Prostate gland (tissue), 2 donors: ENCODE results near the gene GRK1. TPM values are rescaled to one million over a fixed set of nuclear protein-coding genes. Genes with fewer than 3 reads are reported as not detected.

Source experiments
- DNase-seq: peaks from one replicate; pipeline ENCODE4 v3.0.0-alpha.2; 2019; ENCODE audit warnings: low spot score
- H3K27ac ChIP-seq, 2 donors: fragments of 200-600 bp; sonication (generic); 2 replicates each; pipeline ENCODE4 v1.5.1; 2017 to 2019
- H3K27me3 ChIP-seq: fragments of 200-600 bp; sonication (generic); replicated peaks from 2 replicates; pipeline ENCODE4 v1.5.1; 2019; ENCODE audit not compliant: insufficient read depth
- H3K36me3 ChIP-seq, 2 donors: fragments of 200-600 bp; sonication (generic); 1 replicate in 1 of 2; 2 replicates in 1 of 2; pipeline versions ENCODE4 v1.5.1 to v1.8.1; 2017 to 2019
- H3K4me1 ChIP-seq: fragments of 200-600 bp; sonication (generic); replicated peaks from 2 replicates; pipeline ENCODE4 v1.5.1; 2019
- H3K4me3 ChIP-seq, 2 donors: fragments of 200-600 bp; sonication (generic); 2 replicates each; pipeline ENCODE4 v1.5.1; 2017 to 2019
- H3K9me3 ChIP-seq: fragments of 200-600 bp; sonication (generic); 2 replicates; pipeline ENCODE4 v1.5.1; 2017
- CTCF ChIP-seq, 4 experiments: fragments of 200-600 bp in 2 of 4; fragments of 450-650 bp in 2 of 4; sonication (generic) in 2 of 4; IDR thresholded peaks; 1 replicate in 3 of 4; 2 replicates in 1 of 4; pipeline ENCODE4 v1.5.1; 2016 to 2019; ENCODE audit warnings: antibody characterized with exemption in 4 of 4, mild to moderate bottlenecking in 2 of 4, moderate library complexity in 2 of 4
- POLR2A ChIP-seq: fragments of 450-650 bp; IDR thresholded peaks from one replicate; pipeline ENCODE4 v1.6.1; 2016; ENCODE audit warnings: antibody characterized with exemption, mild to moderate bottlenecking
- POLR2AphosphoS5 ChIP-seq: sonication (generic); formaldehyde crosslinking; IDR thresholded peaks from one replicate; pipeline ENCODE4 v1.6.1; 2017; ENCODE audit warnings: antibody characterized with exemption
- WGBS: methylation state at CpG from one replicate; pipeline ENCODE4 v1.1.5; 2018; 5-methylcytosine and 5-hydroxymethylcytosine counted together
- intact Hi-C: fragments of 100-400 bp; cut with DNase I; formaldehyde crosslinking; loops from one replicate; pipeline ENCODE4 v1.14.2; 2022
- total RNA-seq, 2 donors: library from RNA; depleted of rRNA; stranded (reverse); fragments of >200 nt; gene quantifications; one replicate each; pipeline ENCODE4 v1.1.0, GENCODE V29; 2016

The GRK1 gene
- total RNA-seq, 2 donors from 2014 or later, result 0.23 TPM; not detected in 1

GRCh38 chr13:113781571-113781970 lies 114.6 kb downstream of the GRK1 start:
- no peak for TF ChIP-seq POLR2A
- no peak for TF ChIP-seq POLR2AphosphoS5
- no peak for TF ChIP-seq CTCF (IDR thresholded peaks at IDR 0.05)
- no peaks in the 10 kb centered on the region for H3K4me1 ChIP-seq
- 40% methylated on average over 2 of the region's 2 CpGs for WGBS
- H3K27ac ChIP-seq, result no peak overlapping the region
- no peaks in the 10 kb centered on the region for H3K9me3 ChIP-seq
- intact Hi-C loops, result no loop called here
- no peak for DNase-seq
- no peak overlapping the region for H3K4me3 ChIP-seq
- H3K27me3 ChIP-seq, result peaks cover 8% of the 10 kb centered on the region
- H3K36me3 ChIP-seq, result no peaks in the 10 kb centered on the region

- TF ChIP-seq POLR2AphosphoS5 (no peak), POLR2A (no peak), CTCF (IDR thresholded peaks at IDR 0.05) (no peak)
- Histone ChIP-seq H3K36me3 (no peaks in the 10 kb centered on the region), H3K27ac (no peak overlapping the region), H3K4me1 (no peaks in the 10 kb centered on the region), H3K4me3 (no peak overlapping the region), H3K9me3 (no peaks in the 10 kb centered on the region), H3K27me3 (peaks cover 5% of the 10 kb centered on the region)
- no peak for DNase-seq
- intact Hi-C loops, result no loop called here
- WGBS, result 78% methylated on average over 14 of the region's 14 CpGs
Observed at GRCh38 chr13:113782472-113782871, 115.5 kb downstream of the GRK1 start.

GRCh38 chr13:113783200-113783881 lies 116.3 kb downstream of the GRK1 start:
- DNase-seq, result no peak
- Histone ChIP-seq H3K4me3 (no peak overlapping the region), H3K9me3 (no peaks in the 10 kb centered on the region), H3K27ac (no peak overlapping the region), H3K4me1 (no peaks in the 10 kb centered on the region), H3K27me3 (peaks cover 2% of the 10 kb centered on the region), H3K36me3 (no peaks in the 10 kb centered on the region)
- no peak for TF ChIP-seq CTCF (IDR thresholded peaks at IDR 0.05)
- TF ChIP-seq POLR2A, result no peak
- TF ChIP-seq POLR2AphosphoS5, result no peak
- intact Hi-C loops, result no loop called here
- WGBS, result 70% methylated on average over 12 of the region's 12 CpGs

GRCh38 chr13:113783966-113784644 lies 117.1 kb downstream of the GRK1 start:
- no peaks in the 10 kb centered on the region for H3K4me1 ChIP-seq
- no peaks in the 10 kb centered on the region for H3K36me3 ChIP-seq
- TF ChIP-seq CTCF (IDR thresholded peaks at IDR 0.05) (no peak), POLR2A (no peak), POLR2AphosphoS5 (no peak)
- H3K27me3 ChIP-seq, result peaks cover 2% of the 10 kb centered on the region
- H3K27ac ChIP-seq, result no peak overlapping the region
- DNase-seq, result no peak
- WGBS, result 84% methylated on average over 10 of the region's 10 CpGs
- H3K9me3 ChIP-seq, result no peaks in the 10 kb centered on the region
- intact Hi-C loops, result no loop called here
- no peak overlapping the region for H3K4me3 ChIP-seq

GRCh38 chr13:113784645-113785024 lies 117.6 kb downstream of the GRK1 start:
- 85% methylated on average over 5 of the region's 5 CpGs for WGBS
- no peak for TF ChIP-seq POLR2AphosphoS5
- TF ChIP-seq POLR2A, result no peak
- TF ChIP-seq CTCF (IDR thresholded peaks at IDR 0.05), result no peak
- no peaks in the 10 kb centered on the region for H3K9me3 ChIP-seq
- H3K4me3 ChIP-seq, result no peak overlapping the region
- intact Hi-C loops, result no loop called here
- no peaks in the 10 kb centered on the region for H3K4me1 ChIP-seq
- no peak overlapping the region for H3K27ac ChIP-seq
- H3K36me3 ChIP-seq, result no peaks in the 10 kb centered on the region
- no peak for DNase-seq
- H3K27me3 ChIP-seq, result peaks cover 2% of the 10 kb centered on the region
